Measurements from ENCODE around the gene NBPF3. TPM values are rescaled to one million over a fixed set of nuclear protein-coding genes. Genes with fewer than 3 reads are reported as not detected.

NBPF3 gene
- 10.3 TPM for total RNA-seq

GRCh38 chr1:21439721-21440629 is at the start of gene NBPF3:
TSS of gene NBPF3 (plus strand) at chr1:21440137. CDS start at chr1:21445087, 4,950 bp downstream.

GRCh38 chr1:21509351-21510112 is 69.6 kb downstream of the NBPF3 start, which contains the start of gene ALPL:
TSS of gene ALPL (plus strand) at chr1:21509423. CDS start at chr1:21554082, 44,659 bp downstream.

Other genes with a start within 250 kb of the NBPF3 start
- 50.3 TPM for gene ECE1, start 149.7 kb upstream of the NBPF3 start, total RNA-seq
- gene ALPL, start 69.3 kb downstream of the NBPF3 start, total RNA-seq: 17.4 TPM
- 20.5 TPM for gene RAP1GAP, start 229.2 kb downstream of the NBPF3 start, total RNA-seq

Measured in metanephros (tissue), 1 donor.